IPS-11a (cell line): ENCODE results near the gene EIF1AY.
A peak's percentile ranks its signal among the peaks of the same experiment; 100 is the strongest.
"Not testable (repeated sequence)": the region's sequence is repeated elsewhere in the genome, so short reads cannot be mapped to it uniquely, and the experiment has no call there.

Experiments used
- H3K4me3 ChIP-seq: one replicate; pipeline ENCODE4 v1.5.1; 2013; ENCODE audit warnings: low read depth, low read length, control low read depth

Gene EIF1AY

GRCh38 chrY:20575531-20576121 lies at the start of gene EIF1AY:
Gene EIF1AY (plus strand): TSS chrY:20575776. CDS start chrY:20575872, 96 bp downstream.
- H3K4me3 ChIP-seq, result peak within 1 kb of the TSS; percentile 83

GRCh38 chrY:20528435-20528834 lies 47.1 kb upstream of the EIF1AY start:
- H3K4me3 ChIP-seq, result no peak overlapping the region

- H3K4me3 ChIP-seq, result no peak overlapping the region
Observed at GRCh38 chrY:20538186-20538585, 37.4 kb upstream of the EIF1AY start.

GRCh38 chrY:20538933-20539332 lies 36.6 kb upstream of the EIF1AY start:
- no peak overlapping the region for H3K4me3 ChIP-seq

GRCh38 chrY:20544451-20544960 lies 31.1 kb upstream of the EIF1AY start:
- H3K4me3 ChIP-seq, result no peak overlapping the region

GRCh38 chrY:20546071-20546470 lies 29.5 kb upstream of the EIF1AY start:
- no peak overlapping the region for H3K4me3 ChIP-seq

- H3K4me3 ChIP-seq, result no peak overlapping the region
Observed at GRCh38 chrY:20549289-20549688, 26.3 kb upstream of the EIF1AY start.

GRCh38 chrY:20551840-20552239 lies 23.7 kb upstream of the EIF1AY start:
- no peak overlapping the region for H3K4me3 ChIP-seq

GRCh38 chrY:20552764-20553323 lies 22.7 kb upstream of the EIF1AY start:
- not testable (repeated sequence) for H3K4me3 ChIP-seq

- no peak overlapping the region for H3K4me3 ChIP-seq
Observed at GRCh38 chrY:20555820-20556219, 19.8 kb upstream of the EIF1AY start.

- no peak overlapping the region for H3K4me3 ChIP-seq
Observed at GRCh38 chrY:20558677-20559076, 16.9 kb upstream of the EIF1AY start.

- no peak overlapping the region for H3K4me3 ChIP-seq
Observed at GRCh38 chrY:20559873-20560512, 15.6 kb upstream of the EIF1AY start.

- no peak overlapping the region for H3K4me3 ChIP-seq
Observed at GRCh38 chrY:20571306-20571705, 4.3 kb upstream of the EIF1AY start.

- H3K4me3 ChIP-seq, result peak overlapping the region; percentile 83
Observed at GRCh38 chrY:20576506-20576905, 930 bp downstream of the EIF1AY start.

GRCh38 chrY:20578206-20578605 lies 2.6 kb downstream of the EIF1AY start:
- H3K4me3 ChIP-seq, result no peak overlapping the region

- H3K4me3 ChIP-seq, result no peak overlapping the region
Observed at GRCh38 chrY:20581687-20582086, 6.1 kb downstream of the EIF1AY start.

GRCh38 chrY:20586161-20586560 lies 10.6 kb downstream of the EIF1AY start:
- no peak overlapping the region for H3K4me3 ChIP-seq
